SK-N-SH (cell line): ENCODE results near the gene RAI14. TPM values are rescaled to one million over a fixed set of nuclear protein-coding genes. Genes with fewer than 3 reads are reported as not detected.

Experiments
- CTCF ChIA-PET: fragments of 300-600, 350-600 bp; formaldehyde crosslinking; extraction: SDS; loops from one replicate; lab custom pipeline; 2021; lab: Yijun Ruan, JAX
- POLR2A ChIA-PET: fragments of 350-600 bp; sonication (Branson Sonifier 250); formaldehyde crosslinking; extraction: SDS; loops from one replicate; lab custom pipeline; 2020; ENCODE audit warnings: antibody characterized with exemption, inconsistent platforms; lab: Yijun Ruan, JAX
- DNase-seq: peaks from one replicate; pipeline ENCODE4 v3.0.0; 2012
- H2AFZ ChIP-seq: fragments of 200-600 bp; sonication (generic); 2 replicates; pipeline ENCODE4 v1.8.1; 2016; ENCODE audit warnings: antibody characterized with exemption, mild to moderate bottlenecking, low read depth
- H3F3A ChIP-seq: fragments of 200-600 bp; sonication (generic); replicated peaks from 2 replicates; pipeline ENCODE3; 2016; ENCODE audit warnings: antibody characterized with exemption, mild to moderate bottlenecking; ENCODE audit not compliant: insufficient read depth
- H3K27ac ChIP-seq, 2 experiments: fragments of 200-500 bp in 1 of 2; fragments of 200-600 bp in 1 of 2; sonication (Bioruptor generic) in 1 of 2; sonication (generic), shearing (Covaris generic) in 1 of 2; 2 replicates each; pipeline versions ENCODE4 v1.5.1 to v1.6.1; 2014 to 2016; ENCODE audit warnings: low read depth in 2 of 2, inconsistent platforms in 1 of 2, low read length in 1 of 2, mild to moderate bottlenecking in 1 of 2, mixed read lengths in 1 of 2
- H3K27me3 ChIP-seq: fragments of 200-600 bp; sonication (generic), shearing (Covaris generic); 2 replicates; pipeline ENCODE4 v1.6.1; 2016; ENCODE audit warnings: mixed run types; ENCODE audit not compliant: insufficient read depth
- H3K36me3 ChIP-seq, 2 experiments: fragments of 200-500 bp in 1 of 2; fragments of 200-600 bp in 1 of 2; sonication (Bioruptor generic) in 1 of 2; sonication (generic) in 1 of 2; replicated peaks in 1 of 2; 2 replicates each; pipeline versions ENCODE3 to v1.5.1; 2014 to 2016; ENCODE audit warnings: low read length in 1 of 2, mild to moderate bottlenecking in 1 of 2; ENCODE audit not compliant: insufficient read depth in 2 of 2, control insufficient read depth in 1 of 2
- H3K4me1 ChIP-seq, 2 experiments: fragments of 200-500 bp in 1 of 2; fragments of 200-600 bp in 1 of 2; sonication (Bioruptor generic) in 1 of 2; sonication (generic), shearing (Covaris generic) in 1 of 2; 2 replicates each; pipeline versions ENCODE4 v1.5.1 to v1.6.1; 2014 to 2016; ENCODE audit warnings: low read depth in 1 of 2, low read length in 1 of 2, mixed run types in 1 of 2; ENCODE audit not compliant: insufficient read depth in 2 of 2, control insufficient read depth in 1 of 2
- H3K4me2 ChIP-seq: fragments of 200-600 bp; sonication (generic), shearing (Covaris generic); 2 replicates; pipeline ENCODE4 v1.6.1; 2017; ENCODE audit warnings: mixed run types
- H3K4me3 ChIP-seq, 2 experiments: fragments of 200-500 bp in 1 of 2; fragments of 200-600 bp in 1 of 2; sonication (Bioruptor generic) in 1 of 2; sonication (generic), shearing (Covaris generic) in 1 of 2; 2 replicates each; pipeline versions ENCODE4 v1.5.1 to v1.8.1; 2014 to 2016; ENCODE audit warnings: low read depth in 2 of 2, inconsistent platforms in 1 of 2, low read length in 1 of 2, mild to moderate bottlenecking in 1 of 2, mixed read lengths in 1 of 2, moderate library complexity in 1 of 2
- H3K79me2 ChIP-seq: fragments of 200-600 bp; sonication (generic); 2 replicates; pipeline ENCODE4 v1.8.1; 2017; ENCODE audit warnings: mild to moderate bottlenecking; ENCODE audit not compliant: insufficient read depth
- H3K9ac ChIP-seq: fragments of 200-600 bp; sonication (generic); 2 replicates; pipeline ENCODE4 v1.6.1; 2017; ENCODE audit warnings: mixed run types
- H3K9me2 ChIP-seq: fragments of 200-600 bp; sonication (generic); 2 replicates; pipeline ENCODE4 v1.6.1; 2017; ENCODE audit warnings: mixed run types
- H3K9me3 ChIP-seq: fragments of 200-600 bp; sonication (generic); 2 replicates; pipeline ENCODE4 v1.6.1; 2017; ENCODE audit warnings: mixed run types, mild to moderate bottlenecking, moderate library complexity
- H4K20me1 ChIP-seq: fragments of 200-600 bp; sonication (generic); 2 replicates; pipeline ENCODE4 v1.6.1; 2017; ENCODE audit warnings: mild to moderate bottlenecking, mixed run types; ENCODE audit not compliant: insufficient read depth
- ELF1 ChIP-seq: IDR thresholded peaks from 2 replicates; pipeline ENCODE4 v1.4.0; 2012
- EP300 ChIP-seq, 2 experiments: IDR thresholded peaks; 2 replicates each; pipeline versions ENCODE4 v1.4.0 to v1.6.1; 2012; ENCODE audit warnings: borderline replicate concordance in 1 of 2, low read depth in 1 of 2, low read length in 1 of 2
- JUND ChIP-seq: IDR thresholded peaks from 2 replicates; pipeline ENCODE4 v1.4.0; 2012
- MEF2A ChIP-seq: IDR thresholded peaks from 2 replicates; pipeline ENCODE4 v1.4.0; 2012; ENCODE audit warnings: low read depth, borderline replicate concordance
- NFIC ChIP-seq: IDR thresholded peaks from 2 replicates; pipeline ENCODE4 v1.4.0; 2012; ENCODE audit warnings: borderline replicate concordance
- NRF1 ChIP-seq: IDR thresholded peaks from 2 replicates; pipeline ENCODE4 v1.6.1; 2012; ENCODE audit warnings: low read depth, mild to moderate bottlenecking, low read length
- PBX3 ChIP-seq: IDR thresholded peaks from 2 replicates; pipeline ENCODE4; 2012
- POLR2AphosphoS5 ChIP-seq: IDR thresholded peaks from 2 replicates; pipeline ENCODE4 v1.6.1; 2012; ENCODE audit warnings: low read depth, low read length
- RAD21 ChIP-seq: IDR thresholded peaks from 2 replicates; pipeline ENCODE4 v1.6.1; 2012; ENCODE audit warnings: mild to moderate bottlenecking, low read length
- REST ChIP-seq: IDR thresholded peaks from 2 replicates; pipeline ENCODE4 v1.6.1; 2012; ENCODE audit warnings: mild to moderate bottlenecking, low read depth, low read length, moderate library complexity
- SIN3A ChIP-seq: IDR thresholded peaks from 2 replicates; pipeline ENCODE4 v1.6.1; 2012; ENCODE audit warnings: low read depth, mild to moderate bottlenecking, low read length, moderate library complexity, borderline replicate concordance
- YY1 ChIP-seq: IDR thresholded peaks from 2 replicates; pipeline ENCODE4 v1.4.0; 2012; ENCODE audit warnings: low read depth, mild to moderate bottlenecking
- WGBS: methylation state at CpG from one replicate; pipeline ENCODE4 v1.1.6; 2017; ENCODE audit warnings: low lambda C conversion rate; 5-methylcytosine and 5-hydroxymethylcytosine counted together
- polyA plus RNA-seq, 3 experiments: library from polyadenylated mRNA; depleted of rRNA; stranded (reverse); fragments of >200 nt; gene quantifications; 2 replicates each; pipeline ENCODE4 v1.2.3, GENCODE V29; 2012

RAI14 gene
- polyA plus RNA-seq, 1 of the 3 experiments (the other 2 are of a cell fraction) = 53.2 TPM

- no peaks in the 10 kb centered on the region for H3K9me2 ChIP-seq
- no peak overlapping the region for H3K9ac ChIP-seq
- no peaks in the 10 kb centered on the region for H3K9me3 ChIP-seq
- H3K27ac ChIP-seq = no peak overlapping the region
- no peak overlapping the region for H3K4me3 ChIP-seq
- POLR2A ChIA-PET = no interaction called here
- H3K79me2 ChIP-seq = peaks cover 94% of the 10 kb centered on the region
- CTCF ChIA-PET = no interaction called here
- no peak for DNase-seq
- TF ChIP-seq JUND (no peak), RAD21 (no peak), POLR2AphosphoS5 (no peak), ELF1 (no peak), REST (no peak), PBX3 (no peak), SIN3A (no peak), YY1 (no peak)
- TF ChIP-seq, all 33 proteins: peak for 0
- Histone ChIP-seq H3K4me2 (no peak overlapping the region), H4K20me1 (peaks cover 9% of the 10 kb centered on the region), H3K36me3 (peaks cover 0 to 46% of the 10 kb centered on the region in 2 experiments), H3F3A (peaks cover 7% of the 10 kb centered on the region), H2AFZ (no peak overlapping the region), H3K4me1 (peaks cover under 1 to 3% of the 10 kb centered on the region in 2 experiments; a peak in 1 of 4 replicates), H3K27me3 (no peaks in the 10 kb centered on the region)
- WGBS = 84% methylated on average over 7 of the region's 7 CpGs
Measured at GRCh38 chr5:34767180-34767579, 111.1 kb downstream of the RAI14 start.

GRCh38 chr5:34770486-34770885 is 114.4 kb downstream of the RAI14 start:
- peaks cover 0 to 42% of the 10 kb centered on the region in 2 experiments for H3K36me3 ChIP-seq
- no peaks in the 10 kb centered on the region for H3K9me2 ChIP-seq
- no peak for DNase-seq
- peaks cover 13% of the 10 kb centered on the region for H3F3A ChIP-seq
- H4K20me1 ChIP-seq = peaks cover 11% of the 10 kb centered on the region
- no peaks in the 10 kb centered on the region for H3K4me1 ChIP-seq
- peaks cover 93% of the 10 kb centered on the region for H3K79me2 ChIP-seq
- TF ChIP-seq MEF2A = no peak
- no peak for TF ChIP-seq EP300 (IDR thresholded peaks at IDR 0.05; ENCODE audit: borderline replicate concordance in 1 of 2, low read depth in 1 of 2, low read length in 1 of 2)
- no peak for TF ChIP-seq NFIC
- no peak for TF ChIP-seq NRF1
- H3K27ac ChIP-seq = no peak overlapping the region
- H3K9ac ChIP-seq = no peak overlapping the region
- H2AFZ ChIP-seq = no peak overlapping the region
- H3K4me2 ChIP-seq = no peak overlapping the region
- POLR2A ChIA-PET = no interaction called here
- no peaks in the 10 kb centered on the region for H3K27me3 ChIP-seq
- H3K4me3 ChIP-seq = no peak overlapping the region
- 78% methylated on average over 4 of the region's 4 CpGs for WGBS
- no peaks in the 10 kb centered on the region for H3K9me3 ChIP-seq
- CTCF ChIA-PET = no interaction called here
